ENCODE data around the gene ZNF570. TPM values are rescaled to one million over a fixed set of nuclear protein-coding genes. Genes with fewer than 3 reads are reported as not detected.

The ZNF570 gene
- 1 to 10 TPM; 4.5 to 9.0 (median 7.7) TPM for total RNA-seq
- polyA plus RNA-seq = 1 to 10 TPM; 4.2 to 5.0 TPM
- long read RNA-seq, donor 1, partial matches to known transcripts = 0 of 3 reads
- long read RNA-seq, donor 1, other reads (novel, unspliced or antisense) = 2 of 3 reads
- long read RNA-seq, donor 2, full-length matches to known transcripts = 3 of 11 reads
- long read RNA-seq, donor 2, partial matches to known transcripts = 8 of 11 reads
- long read RNA-seq, donor 2, other reads (novel, unspliced or antisense) = 0 of 11 reads
- long read RNA-seq, donor 3, full-length matches to known transcripts = 2 of 4 reads
- long read RNA-seq, donor 3, partial matches to known transcripts = 0 of 4 reads
- long read RNA-seq, donor 3, other reads (novel, unspliced or antisense) = 2 of 4 reads

- peak within 1 kb of the TSS; percentile 85 for H3K4me3 ChIP-seq
- peak; percentile 86 to 91 (median 89) for DNase-seq
- WGBS, 3 donors = 0 to 1% (median 0%) methylated on average over 54 to 63 of the region's 63 CpGs
- H3K4me1 ChIP-seq (ENCODE audit: insufficient read depth) = peaks cover 5% of the 10 kb centered on the region
- H3K9me3 ChIP-seq = peaks cover 0 to 4% of the 10 kb centered on the region in 2 donors
- no peaks in the 10 kb centered on the region for H3K36me3 ChIP-seq
- intact Hi-C loops (cut with DNase I) = no loop called here
- peak within 1 kb of the TSS; percentile 51 to 92 for H3K27ac ChIP-seq
- H3K27me3 ChIP-seq = no peaks in the 10 kb centered on the region
- TF ChIP-seq EP300 (IDR thresholded peaks at IDR 0.05) = no peak
- peak; percentile 79 for TF ChIP-seq POLR2A (IDR thresholded peaks at IDR 0.05)
These were observed at the start of gene ZNF570 for GRCh38 chr19:37468961-37469777. Gene ZNF570 (plus strand): TSS chr19:37469356. CDS start chr19:37470355, 999 bp downstream.

DNA sequence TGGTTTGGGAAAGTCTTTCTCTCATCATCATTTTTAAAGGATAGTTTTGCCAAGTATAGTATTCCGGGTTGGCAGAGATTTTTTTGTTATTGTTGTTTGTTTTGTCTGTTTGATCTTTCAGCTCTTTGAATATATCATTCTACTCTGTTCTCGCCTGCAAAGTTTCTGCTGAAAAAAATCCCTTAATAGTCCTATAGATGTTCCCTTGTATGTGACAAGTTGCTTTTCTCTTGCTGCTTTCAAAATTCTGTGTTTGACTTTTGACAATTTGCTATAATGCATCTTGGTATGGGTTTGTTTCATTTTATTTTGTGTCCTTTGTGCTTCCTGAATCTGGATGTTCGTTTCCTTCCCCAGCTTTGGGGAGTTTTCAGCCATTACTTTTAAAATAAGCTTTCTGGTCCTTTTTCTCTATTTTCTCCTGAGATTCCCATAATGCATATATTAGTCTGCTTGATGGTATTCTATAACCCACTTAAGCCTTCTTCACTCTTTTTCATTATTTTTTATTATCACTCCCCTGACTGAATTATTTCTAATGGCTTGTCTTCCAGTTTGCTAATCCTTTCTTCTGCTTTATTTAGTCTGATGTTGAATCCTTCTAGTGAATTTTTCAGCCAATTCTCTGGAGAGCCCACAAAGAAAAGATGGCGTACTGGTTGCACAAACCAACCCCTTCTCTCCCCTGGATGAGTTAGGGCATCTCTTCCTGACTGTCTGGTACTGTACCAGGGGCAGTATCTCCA lies 16.5 kb upstream of the ZNF570 start:
- no peak overlapping the region for H3K27ac ChIP-seq
- TF ChIP-seq CTCF (IDR thresholded peaks at IDR 0.05) (no peak), EP300 (IDR thresholded peaks at IDR 0.05) (no peak), POLR2A (IDR thresholded peaks at IDR 0.05) (no peak)
- peaks cover 10 to 37% of the 10 kb centered on the region in 2 donors for H3K9me3 ChIP-seq
- H3K4me1 ChIP-seq (ENCODE audit: insufficient read depth) = no peaks in the 10 kb centered on the region
- H3K36me3 ChIP-seq = no peaks in the 10 kb centered on the region
- no peak overlapping the region for H3K4me3 ChIP-seq
- H3K27me3 ChIP-seq = no peaks in the 10 kb centered on the region
- intact Hi-C loops (cut with DNase I) = no loop called here
- 97 to 98% (median 97%) methylated on average over 4 of the region's 4 CpGs for WGBS, 3 donors
- DNase-seq = no peak

- Histone ChIP-seq H3K9me3 (peaks cover 0 to 11% of the 10 kb centered on the region in 2 donors), H3K4me1 (ENCODE audit: insufficient read depth) (peaks cover 5% of the 10 kb centered on the region), H3K36me3 (no peaks in the 10 kb centered on the region), H3K4me3 (peak overlapping the region; percentile 96), H3K27me3 (no peaks in the 10 kb centered on the region), H3K27ac (peak overlapping the region in 1 of 2 donors; percentile 75)
- 27 to 35% (median 33%) methylated on average over 25 of the region's 25 CpGs for WGBS, 3 donors
- TF ChIP-seq CTCF (IDR thresholded peaks at IDR 0.05) = no peak
- no peak for TF ChIP-seq EP300 (IDR thresholded peaks at IDR 0.05)
- TF ChIP-seq POLR2A (IDR thresholded peaks at IDR 0.05) = no peak
- intact Hi-C loops (cut with DNase I) = no loop called here
- DNase-seq = peak in 2 of 5 donors; percentile 20 to 22
These were observed 2.8 kb upstream of the ZNF570 start for GRCh38 chr19:37466277-37466797.

GRCh38 chr19:37466798-37467607 lies 2.2 kb upstream of the ZNF570 start, which contains the start of gene ZNF569:
Gene ZNF569 (minus strand): TSS chr19:37467444. CDS start chr19:37444921, 22,523 bp downstream.
- Histone ChIP-seq H3K9me3 (peaks cover 0 to 5% of the 10 kb centered on the region in 2 donors), H3K36me3 (no peaks in the 10 kb centered on the region), H3K27ac (peak within 1 kb of the TSS; percentile 71 to 92), H3K4me1 (ENCODE audit: insufficient read depth) (peaks cover 5% of the 10 kb centered on the region), H3K27me3 (no peaks in the 10 kb centered on the region), H3K4me3 (peak within 1 kb of the TSS; percentile 96)
- whole genome bisulfite sequencing, 3 donors = 0 to 1% (median 0%) methylated on average over 57 to 62 of the region's 62 CpGs
- peak; percentile 88 to 93 (median 90) for DNase-seq
- no peak for TF ChIP-seq EP300 (IDR thresholded peaks at IDR 0.05)
- no peak for TF ChIP-seq CTCF (IDR thresholded peaks at IDR 0.05)
- TF ChIP-seq POLR2A (IDR thresholded peaks at IDR 0.05) = no peak
- intact Hi-C loops (cut with DNase I) = no loop called here
